Osteocyte (in vitro differentiated cells): ENCODE measurements around the gene NAA25. TPM values are rescaled to one million over a fixed set of nuclear protein-coding genes. Genes with fewer than 3 reads are reported as not detected.

Experiments used
- DNase-seq: peaks from one replicate; pipeline ENCODE4 v3.0.0; 2021; ENCODE audit warnings: mixed read lengths; ENCODE audit not compliant: unreplicated experiment; ENCODE audit errors: extremely low spot score
- H3K27ac Mint-ChIP-seq: one replicate; pipeline ENCODE4 v1.8.0; 2021; ENCODE audit warnings: mild to moderate bottlenecking, mixed read lengths; ENCODE audit not compliant: unreplicated experiment
- H3K27me3 Mint-ChIP-seq: one replicate; pipeline ENCODE4 v1.8.0; 2021; ENCODE audit warnings: mixed read lengths; ENCODE audit not compliant: unreplicated experiment
- H3K36me3 Mint-ChIP-seq: one replicate; pipeline ENCODE4 v1.8.0; 2021; ENCODE audit warnings: mixed read lengths; ENCODE audit not compliant: unreplicated experiment
- H3K4me1 Mint-ChIP-seq: one replicate; pipeline ENCODE4 v1.8.0; 2021; ENCODE audit warnings: mixed read lengths; ENCODE audit not compliant: unreplicated experiment
- H3K4me3 Mint-ChIP-seq: one replicate; pipeline ENCODE4 v1.8.0; 2021; ENCODE audit warnings: mild to moderate bottlenecking, moderate library complexity, mixed read lengths; ENCODE audit not compliant: unreplicated experiment
- H3K9me3 Mint-ChIP-seq: one replicate; pipeline ENCODE4 v1.8.0; 2021; ENCODE audit warnings: mixed read lengths; ENCODE audit not compliant: unreplicated experiment
- total RNA-seq: library from RNA; stranded (reverse); gene quantifications from 2 replicates; pipeline ENCODE4 v1.2.1, GENCODE V29; 2021
- TF ChIP-seq, protein P1 (sequence below): fragments of 200-600 bp; sonication (generic); IDR thresholded peaks from 2 replicates; pipeline ENCODE4 v1.5.0; 2021; ENCODE audit warnings: antibody characterized with exemption, mild to moderate bottlenecking, moderate library complexity

NAA25 gene
- total RNA-seq, 1 donor from 2014 or later, result 22.7 TPM

DNA sequence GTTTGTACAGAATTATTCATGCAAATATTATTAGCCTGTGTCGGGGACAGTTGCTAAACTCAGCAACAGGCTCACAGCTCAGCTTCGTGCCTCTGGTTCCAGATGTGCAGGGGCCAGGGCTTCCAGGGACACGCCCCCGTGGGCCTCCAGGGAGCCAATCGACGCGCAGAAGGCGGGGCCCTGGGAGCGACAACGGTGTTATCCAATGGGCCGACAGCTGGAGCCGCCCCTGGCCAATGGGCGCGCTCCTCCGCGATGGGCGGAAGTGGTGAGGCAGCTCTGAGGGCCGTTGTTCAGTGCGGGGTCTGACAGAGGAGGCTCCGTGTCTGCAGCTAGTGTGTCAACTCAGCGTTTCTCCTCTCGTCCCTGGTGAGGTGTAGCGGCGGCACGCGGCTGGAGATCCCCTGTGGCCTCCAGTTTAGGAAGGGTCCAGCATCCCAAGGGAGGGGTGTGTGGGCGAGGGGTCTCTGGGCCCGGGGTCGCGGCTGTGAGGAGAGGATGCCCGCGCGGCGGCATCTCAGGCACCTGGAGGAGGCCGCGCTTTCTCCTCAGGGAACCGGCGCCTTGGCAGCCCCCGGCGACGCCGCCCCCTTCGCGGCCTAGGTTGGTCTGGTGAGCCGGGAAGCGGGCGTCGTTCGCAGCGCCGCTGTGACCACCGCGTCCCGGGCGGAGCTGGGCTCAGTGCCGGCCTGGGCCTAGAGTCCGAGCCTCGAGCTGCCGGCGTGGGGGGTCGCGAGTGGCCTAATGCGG is 16.8 kb upstream of the NAA25 start, which contains the start of gene TRAFD1:
TRAFD1 (plus strand) TSS at position 311 of the 750 bp plus-strand sequence. CDS start 4,963 bp downstream, outside the sequence.
- peak; percentile 99 for DNase-seq
- Mint-ChIP-seq H3K4me3 (peak within 1 kb of the TSS; percentile 81), H3K4me1 (peaks cover 50% of the 10 kb centered on the region), H3K36me3 (no peaks in the 10 kb centered on the region), H3K27ac (peak within 1 kb of the TSS; percentile 85), H3K9me3 (no peaks in the 10 kb centered on the region), H3K27me3 (no peaks in the 10 kb centered on the region)
- TF ChIP-seq, protein P1, sequence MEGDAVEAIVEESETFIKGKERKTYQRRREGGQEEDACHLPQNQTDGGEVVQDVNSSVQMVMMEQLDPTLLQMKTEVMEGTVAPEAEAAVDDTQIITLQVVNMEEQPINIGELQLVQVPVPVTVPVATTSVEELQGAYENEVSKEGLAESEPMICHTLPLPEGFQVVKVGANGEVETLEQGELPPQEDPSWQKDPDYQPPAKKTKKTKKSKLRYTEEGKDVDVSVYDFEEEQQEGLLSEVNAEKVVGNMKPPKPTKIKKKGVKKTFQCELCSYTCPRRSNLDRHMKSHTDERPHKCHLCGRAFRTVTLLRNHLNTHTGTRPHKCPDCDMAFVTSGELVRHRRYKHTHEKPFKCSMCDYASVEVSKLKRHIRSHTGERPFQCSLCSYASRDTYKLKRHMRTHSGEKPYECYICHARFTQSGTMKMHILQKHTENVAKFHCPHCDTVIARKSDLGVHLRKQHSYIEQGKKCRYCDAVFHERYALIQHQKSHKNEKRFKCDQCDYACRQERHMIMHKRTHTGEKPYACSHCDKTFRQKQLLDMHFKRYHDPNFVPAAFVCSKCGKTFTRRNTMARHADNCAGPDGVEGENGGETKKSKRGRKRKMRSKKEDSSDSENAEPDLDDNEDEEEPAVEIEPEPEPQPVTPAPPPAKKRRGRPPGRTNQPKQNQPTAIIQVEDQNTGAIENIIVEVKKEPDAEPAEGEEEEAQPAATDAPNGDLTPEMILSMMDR, result no peak

DNA sequence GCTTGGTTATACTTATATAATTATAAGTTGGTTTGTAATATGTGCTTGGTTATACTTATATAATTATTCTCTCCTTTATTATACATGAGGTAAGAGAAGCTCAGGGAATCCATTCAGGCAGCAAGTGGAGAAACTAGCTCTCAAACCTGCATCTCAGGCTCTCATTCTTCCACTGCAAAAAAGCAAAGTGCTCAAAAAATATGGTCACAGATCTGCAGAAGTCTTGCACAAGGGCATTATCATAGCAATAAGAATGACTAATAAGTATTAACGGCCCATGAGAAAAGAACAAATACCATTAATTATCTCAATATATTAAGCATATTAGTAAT is 16.3 kb upstream of the NAA25 start:
- no peaks in the 10 kb centered on the region for H3K27me3 Mint-ChIP-seq
- DNase-seq, result no peak

DNA sequence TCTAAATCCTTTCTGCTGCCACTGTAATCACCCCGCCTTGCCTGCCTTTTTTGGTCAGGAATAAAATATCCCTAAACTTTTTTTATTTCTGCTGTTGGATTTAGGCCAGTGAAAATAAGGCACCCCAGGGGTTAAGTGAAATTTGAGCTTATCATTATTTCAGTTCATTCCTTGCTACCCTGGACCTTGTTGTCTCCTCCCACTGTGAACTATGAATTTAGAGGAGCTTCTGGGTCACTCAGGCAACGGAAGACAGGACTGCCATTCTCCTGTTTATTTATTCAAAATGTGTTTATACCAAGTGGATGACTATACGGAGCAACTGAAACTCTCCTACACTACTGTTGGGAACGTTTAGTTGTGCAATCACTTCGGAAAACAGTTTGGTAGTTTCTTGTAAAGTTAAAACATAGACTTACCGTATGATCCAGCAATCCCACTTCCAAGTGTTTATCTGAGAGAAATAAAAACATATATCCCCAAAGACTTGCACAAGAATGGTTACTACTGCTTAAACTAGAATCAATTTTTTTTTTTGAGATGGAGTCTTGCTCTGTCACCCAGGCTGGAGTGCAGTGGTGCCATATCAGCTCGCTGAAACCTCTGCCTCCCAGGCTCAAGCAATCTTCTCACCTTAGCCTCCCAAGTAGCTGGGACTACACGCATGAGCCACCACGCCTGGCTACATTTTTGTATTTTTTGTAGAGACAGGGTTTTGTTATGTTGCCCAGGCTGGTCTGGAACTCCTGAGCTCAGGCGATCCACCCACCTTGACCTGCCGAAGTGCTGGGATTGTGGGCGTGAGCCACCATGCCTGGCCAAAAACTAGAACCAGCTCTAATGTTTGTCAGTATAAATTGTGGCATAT is 14.5 kb upstream of the NAA25 start:
- H3K27ac Mint-ChIP-seq, result peak overlapping the region; percentile 81
- peak overlapping the region; percentile 38 for H3K4me3 Mint-ChIP-seq
- no peaks in the 10 kb centered on the region for H3K9me3 Mint-ChIP-seq
- no peak for DNase-seq
- no peaks in the 10 kb centered on the region for H3K27me3 Mint-ChIP-seq
- H3K4me1 Mint-ChIP-seq, result peaks cover 35% of the 10 kb centered on the region
- TF ChIP-seq, protein P1, result no peak
- H3K36me3 Mint-ChIP-seq, result no peaks in the 10 kb centered on the region

More for the DNA sequence above, 16.3 kb upstream of the NAA25 start:
- Mint-ChIP-seq H3K4me1 (peaks cover 46% of the 10 kb centered on the region), H3K27ac (peak overlapping the region; percentile 85), H3K9me3 (no peaks in the 10 kb centered on the region), H3K36me3 (no peaks in the 10 kb centered on the region), H3K4me3 (peak overlapping the region; percentile 81)
- TF ChIP-seq, protein P1, result no peak

DNA sequence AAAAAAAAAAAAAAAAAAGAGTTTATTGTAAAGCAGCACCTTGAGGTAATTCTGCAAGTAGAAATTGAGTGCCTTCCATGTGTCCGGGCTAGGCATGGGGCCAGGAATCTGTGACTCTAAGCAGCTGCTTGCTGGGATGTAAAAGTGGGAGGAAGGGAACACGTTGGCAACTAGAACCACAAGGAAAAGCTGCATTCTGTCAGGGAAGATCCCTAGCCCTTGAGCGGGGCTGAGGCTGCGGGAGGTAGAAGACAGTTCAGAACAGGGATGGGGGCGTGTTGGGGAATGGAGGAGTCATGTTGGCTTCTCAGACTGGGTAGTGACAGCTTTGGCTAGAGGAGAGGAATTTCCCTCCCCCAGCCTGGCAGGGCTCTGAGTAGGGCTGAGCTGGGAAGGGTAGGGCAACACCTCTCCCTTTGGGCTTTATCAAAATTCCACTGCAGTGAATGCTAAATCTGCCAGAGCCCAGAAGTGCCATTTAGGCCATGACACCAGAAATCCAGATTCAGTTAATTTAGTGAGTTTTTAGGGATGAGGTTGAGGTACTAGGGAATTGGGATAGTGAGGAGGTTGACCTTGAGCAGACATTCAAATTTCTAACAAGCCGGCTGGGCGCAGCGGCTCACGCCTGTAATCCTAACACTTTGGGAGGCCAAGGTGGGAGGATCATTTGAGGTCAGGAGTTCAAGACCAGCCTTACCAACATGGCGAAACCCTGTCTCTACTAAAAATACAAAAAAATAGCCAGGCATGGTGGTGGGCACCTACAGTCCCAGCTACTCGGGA is 13.4 kb upstream of the NAA25 start:
- Mint-ChIP-seq H3K4me3 (no peak overlapping the region), H3K27me3 (no peaks in the 10 kb centered on the region), H3K27ac (peak overlapping the region; percentile 66), H3K36me3 (no peaks in the 10 kb centered on the region), H3K4me1 (peaks cover 31% of the 10 kb centered on the region), H3K9me3 (no peaks in the 10 kb centered on the region)
- TF ChIP-seq, protein P1, result no peak
- no peak for DNase-seq
